ENCODE measurements around the gene DAGLA.

GRCh38 chr11:61713464-61713863 lies 33.3 kb downstream of the DAGLA start:
- TF ChIP-seq POLR2A (IDR thresholded peaks at IDR 0.05; ENCODE audit: low read depth, low read length) (no peak), MAX (IDR thresholded peaks at IDR 0.05; ENCODE audit: insufficient read depth, insufficient read length) (no peak), EZH2 (IDR thresholded peaks at IDR 0.05; ENCODE audit: borderline replicate concordance, low read depth, low read length, severe bottlenecking) (no peak)
- TF ChIP-seq, protein P1, sequence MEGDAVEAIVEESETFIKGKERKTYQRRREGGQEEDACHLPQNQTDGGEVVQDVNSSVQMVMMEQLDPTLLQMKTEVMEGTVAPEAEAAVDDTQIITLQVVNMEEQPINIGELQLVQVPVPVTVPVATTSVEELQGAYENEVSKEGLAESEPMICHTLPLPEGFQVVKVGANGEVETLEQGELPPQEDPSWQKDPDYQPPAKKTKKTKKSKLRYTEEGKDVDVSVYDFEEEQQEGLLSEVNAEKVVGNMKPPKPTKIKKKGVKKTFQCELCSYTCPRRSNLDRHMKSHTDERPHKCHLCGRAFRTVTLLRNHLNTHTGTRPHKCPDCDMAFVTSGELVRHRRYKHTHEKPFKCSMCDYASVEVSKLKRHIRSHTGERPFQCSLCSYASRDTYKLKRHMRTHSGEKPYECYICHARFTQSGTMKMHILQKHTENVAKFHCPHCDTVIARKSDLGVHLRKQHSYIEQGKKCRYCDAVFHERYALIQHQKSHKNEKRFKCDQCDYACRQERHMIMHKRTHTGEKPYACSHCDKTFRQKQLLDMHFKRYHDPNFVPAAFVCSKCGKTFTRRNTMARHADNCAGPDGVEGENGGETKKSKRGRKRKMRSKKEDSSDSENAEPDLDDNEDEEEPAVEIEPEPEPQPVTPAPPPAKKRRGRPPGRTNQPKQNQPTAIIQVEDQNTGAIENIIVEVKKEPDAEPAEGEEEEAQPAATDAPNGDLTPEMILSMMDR (IDR thresholded peaks at IDR 0.05; ENCODE audit: extremely low read depth in 1 of 2, insufficient read depth in 1 of 2, low read depth in 1 of 2, low read length in 2 of 2): no peak

Measured in endothelial cell of umbilical vein (primary cell).